ENCODE measurements around the gene NPM1.
A peak's percentile ranks its signal among the peaks of the same experiment; 100 is the strongest.

NPM1 gene

DNA sequence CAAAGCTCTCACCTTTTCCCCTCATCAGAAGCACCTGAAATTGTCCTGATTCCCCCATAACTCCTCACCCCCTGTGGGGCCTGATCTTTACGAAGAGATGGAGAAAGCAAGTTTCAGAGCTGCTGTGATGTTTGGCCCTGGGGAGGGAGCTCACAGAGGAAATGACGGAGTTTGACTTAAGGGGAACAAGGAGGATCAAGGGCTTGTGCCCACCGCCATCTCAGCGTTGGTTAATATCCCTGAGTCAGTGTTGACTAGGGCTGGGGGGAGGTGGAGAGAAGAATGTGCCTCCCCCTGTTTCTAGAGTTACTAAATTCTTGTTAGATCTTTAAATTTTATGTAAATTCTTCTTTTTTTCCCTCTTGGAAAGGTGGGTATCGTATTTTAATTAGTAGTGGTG lies 59.6 kb downstream of the NPM1 start:
- no peak for DNase-seq (ENCODE audit: low spot score)
- TF ChIP-seq, protein P1, sequence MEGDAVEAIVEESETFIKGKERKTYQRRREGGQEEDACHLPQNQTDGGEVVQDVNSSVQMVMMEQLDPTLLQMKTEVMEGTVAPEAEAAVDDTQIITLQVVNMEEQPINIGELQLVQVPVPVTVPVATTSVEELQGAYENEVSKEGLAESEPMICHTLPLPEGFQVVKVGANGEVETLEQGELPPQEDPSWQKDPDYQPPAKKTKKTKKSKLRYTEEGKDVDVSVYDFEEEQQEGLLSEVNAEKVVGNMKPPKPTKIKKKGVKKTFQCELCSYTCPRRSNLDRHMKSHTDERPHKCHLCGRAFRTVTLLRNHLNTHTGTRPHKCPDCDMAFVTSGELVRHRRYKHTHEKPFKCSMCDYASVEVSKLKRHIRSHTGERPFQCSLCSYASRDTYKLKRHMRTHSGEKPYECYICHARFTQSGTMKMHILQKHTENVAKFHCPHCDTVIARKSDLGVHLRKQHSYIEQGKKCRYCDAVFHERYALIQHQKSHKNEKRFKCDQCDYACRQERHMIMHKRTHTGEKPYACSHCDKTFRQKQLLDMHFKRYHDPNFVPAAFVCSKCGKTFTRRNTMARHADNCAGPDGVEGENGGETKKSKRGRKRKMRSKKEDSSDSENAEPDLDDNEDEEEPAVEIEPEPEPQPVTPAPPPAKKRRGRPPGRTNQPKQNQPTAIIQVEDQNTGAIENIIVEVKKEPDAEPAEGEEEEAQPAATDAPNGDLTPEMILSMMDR (IDR thresholded peaks at IDR 0.05): no peak
- H3K4me3 ChIP-seq: no peak overlapping the region
- no peak overlapping the region for H3K27ac ChIP-seq

DNA sequence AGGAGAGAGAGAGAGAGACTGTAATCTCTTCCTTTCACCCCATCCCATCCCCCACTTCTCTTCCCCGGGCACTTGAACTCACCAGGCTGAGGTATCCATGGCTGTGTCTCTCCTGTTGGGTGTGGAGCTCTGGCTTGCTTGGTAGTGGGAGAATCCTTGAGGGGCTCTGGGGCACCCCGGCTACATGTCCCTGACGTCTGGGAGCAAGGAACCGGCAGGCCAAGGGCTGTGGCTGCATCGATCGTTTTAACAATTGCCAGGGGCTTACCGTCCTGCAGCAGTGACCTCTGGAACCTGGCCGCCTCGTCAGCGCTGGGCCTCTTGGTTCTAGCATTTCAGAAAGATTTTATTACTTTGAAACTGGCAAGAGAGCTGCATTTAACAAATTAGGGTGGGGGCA lies 61.8 kb downstream of the NPM1 start:
- DNase-seq (ENCODE audit: low spot score): no peak
- TF ChIP-seq, protein P1 (IDR thresholded peaks at IDR 0.05): no peak
- no peak overlapping the region for H3K27ac ChIP-seq
- H3K4me3 ChIP-seq: no peak overlapping the region

DNA sequence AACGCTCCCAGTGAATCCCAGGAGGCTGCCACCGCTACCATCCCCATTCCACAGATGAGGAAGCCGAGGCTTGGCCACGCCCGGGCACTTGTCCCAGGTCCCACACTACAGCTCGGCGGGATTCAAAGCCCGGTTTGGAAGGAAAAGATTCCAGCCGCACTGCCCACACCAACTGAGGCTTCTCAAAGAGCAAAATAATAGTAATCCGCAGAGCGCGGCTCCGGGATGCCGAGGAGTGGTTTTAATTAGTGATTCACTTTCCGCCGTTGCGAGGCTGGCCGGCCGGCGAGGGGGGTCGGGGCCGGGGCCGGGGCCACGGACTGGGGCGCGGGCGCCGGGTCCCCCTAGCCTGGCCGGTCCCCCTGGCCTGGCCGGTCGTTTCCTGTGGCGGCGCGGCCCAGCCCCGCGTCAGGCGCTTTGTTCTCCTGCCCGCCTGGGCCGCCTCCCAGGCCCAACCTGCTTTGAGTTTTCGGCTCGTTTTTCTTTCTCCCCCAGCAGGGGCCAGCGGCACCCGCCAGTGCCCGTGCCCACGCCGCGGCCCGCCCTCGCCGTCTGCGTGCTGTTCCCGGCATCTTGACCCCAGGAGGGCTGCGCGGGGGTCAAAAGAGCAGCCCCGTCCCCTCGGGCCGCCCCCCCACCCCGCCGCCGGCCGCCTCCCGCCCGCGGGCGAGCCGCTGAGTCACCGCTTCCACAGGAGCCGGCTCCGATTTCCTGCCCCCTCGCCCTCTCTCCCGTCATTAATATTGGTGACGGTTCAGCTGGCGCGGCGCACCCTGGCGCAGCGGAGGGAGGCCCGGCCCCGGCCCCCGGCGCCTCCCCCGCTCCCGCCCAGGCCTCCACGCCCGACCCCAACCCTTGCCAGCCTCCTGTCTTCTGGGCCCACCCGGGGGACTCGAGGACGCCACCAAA lies 63.0 kb downstream of the NPM1 start:
- no peak for DNase-seq (ENCODE audit: low spot score)
- Histone ChIP-seq H3K4me3 (peak overlapping the region; percentile 71), H3K27ac (peak overlapping the region; percentile 63 to 79)
- TF ChIP-seq, protein P1 (IDR thresholded peaks at IDR 0.05): no peak

DNA sequence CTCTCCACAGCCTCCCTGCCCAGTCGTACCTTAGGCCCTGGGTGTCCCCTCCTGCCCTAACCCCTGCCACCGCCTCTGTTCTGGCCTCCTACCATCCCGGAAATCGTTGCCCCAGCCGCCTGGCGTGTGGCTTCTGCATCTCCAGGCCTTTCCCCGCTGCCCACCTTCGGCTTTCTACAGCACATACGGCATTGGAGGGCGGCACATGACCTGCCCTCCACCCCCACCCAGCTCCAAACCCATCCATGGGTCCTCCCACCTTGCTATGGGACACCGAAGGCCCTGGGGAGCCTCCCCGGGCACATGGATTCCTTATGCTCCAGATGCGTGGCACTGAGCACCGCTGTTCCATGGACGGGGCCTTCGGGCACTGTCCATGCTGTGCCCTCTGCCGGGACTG lies 63.8 kb downstream of the NPM1 start:
- peak overlapping the region; percentile 63 to 79 for H3K27ac ChIP-seq
- DNase-seq (ENCODE audit: low spot score): no peak
- peak overlapping the region; percentile 71 for H3K4me3 ChIP-seq
- TF ChIP-seq, protein P1 (IDR thresholded peaks at IDR 0.05): no peak

- no peak for DNase-seq (ENCODE audit: low spot score)
- TF ChIP-seq, protein P1 (IDR thresholded peaks at IDR 0.05): no peak
- Histone ChIP-seq H3K4me3 (no peak overlapping the region), H3K27ac (no peak overlapping the region)
Measured at GRCh38 chr5:171453056-171453725, 65.5 kb downstream of the NPM1 start.

GRCh38 chr5:171453988-171454387 lies 66.3 kb downstream of the NPM1 start:
- Histone ChIP-seq H3K27ac (no peak overlapping the region), H3K4me3 (no peak overlapping the region)
- no peak for DNase-seq (ENCODE audit: low spot score)
- TF ChIP-seq, protein P1 (IDR thresholded peaks at IDR 0.05): no peak
